ENCODE measurements around the gene DOCK2. TPM values are rescaled to one million over a fixed set of nuclear protein-coding genes. Genes with fewer than 3 reads are reported as not detected.

DOCK2 gene
- total and polyA plus RNA-seq, 2 donors (not counting 3 experiments of a cell fraction or from before 2014, with no cell fraction given) = 0.62 to 4.8 TPM

- CTCF ChIA-PET = interaction anchor here (1.5 to 3.1 kb wide), 2 partner anchors 75 to 107 kb away, joined by 3 to 12 read pairs; no protein-coding TSS in a partner anchor
- Histone ChIP-seq H3K4me1 (ENCODE audit: control insufficient read depth, extremely low read depth, insufficient read depth, low read length) (no peaks in the 10 kb centered on the region), H3K4me3 (replicated peaks in 1 of 3; ENCODE audit: insufficient read depth in 1 of 3, low read depth in 1 of 3, low read length in 3 of 3) (no peak overlapping the region), H3K9ac (replicated peaks; ENCODE audit: extremely low read depth, insufficient read depth, low read length) (no peak overlapping the region), H3K9me1 (replicated peaks; ENCODE audit: control insufficient read depth, extremely low read depth, insufficient read depth, low read length) (no peaks in the 10 kb centered on the region), H4K20me1 (replicated peaks; ENCODE audit: control insufficient read depth, extremely low read depth, insufficient read depth, low read length) (no peaks in the 10 kb centered on the region), H3K4me2 (ENCODE audit: insufficient read depth, low read length) (no peak overlapping the region), H3K36me3 (ENCODE audit: control insufficient read depth in 2 of 2, extremely low read depth in 1 of 2, insufficient read depth in 2 of 2, low read length in 2 of 2) (no peaks in the 10 kb centered on the region), H3K27me3 (ENCODE audit: control insufficient read depth in 2 of 2, insufficient read depth in 2 of 2, low read length in 2 of 2) (no peaks in the 10 kb centered on the region), H3K79me2 (ENCODE audit: control insufficient read depth, insufficient read depth, low read length) (no peaks in the 10 kb centered on the region), H3K27ac (ENCODE audit: insufficient read depth, low read depth, low read length) (no peak overlapping the region), H2AFZ (ENCODE audit: low read depth, low read length) (no peak overlapping the region), H3K9me3 (replicated peaks; ENCODE audit: control insufficient read depth, insufficient read depth, low read length) (no peaks in the 10 kb centered on the region)
- POLR2A ChIA-PET = no interaction called here
- TF ChIP-seq MYC (IDR thresholded peaks at IDR 0.05; ENCODE audit: low read depth, low read length) = no peak
- no peak for TF ChIP-seq JUN (IDR thresholded peaks at IDR 0.05; ENCODE audit: borderline replicate concordance, insufficient read depth, insufficient read length, low read depth)
- TF ChIP-seq GATA2 (IDR thresholded peaks at IDR 0.05; ENCODE audit: insufficient read depth, insufficient read length, low read depth, low read length) = no peak
- no peak for TF ChIP-seq FOS (IDR thresholded peaks at IDR 0.05; ENCODE audit: borderline replicate concordance, insufficient read depth, low read length)
- TF ChIP-seq CTCF (IDR thresholded peaks at IDR 0.05; ENCODE audit: extremely low read depth in 1 of 2, insufficient read depth in 1 of 2, low read depth in 1 of 2, low read length in 2 of 2) = no peak
- TF ChIP-seq POLR2A (IDR thresholded peaks at IDR 0.05; ENCODE audit: low read depth, low read length) = no peak
- TF ChIP-seq POLR2AphosphoS5 (IDR thresholded peaks at IDR 0.05; ENCODE audit: insufficient read depth, low read depth, low read length) = no peak
- no peak for TF ChIP-seq MAX (IDR thresholded peaks at IDR 0.05; ENCODE audit: insufficient read depth, insufficient read length)
- TF ChIP-seq EZH2 (IDR thresholded peaks at IDR 0.05; ENCODE audit: borderline replicate concordance, low read depth, low read length, severe bottlenecking) = no peak
- no TSS peak for BruUV-seq (replicated peaks)
- dilution Hi-C loops (cut with MboI; ENCODE audit: extremely low pct_ligation_motif_present, low sequenced_read_pairs) = no loop called here
- intact Hi-C loops (cut with micrococcal nuclease) = no loop called here
- DNase-seq (ENCODE audit: low read depth, low spot score) = no peak
- no peak for FAIRE-seq
Observed at GRCh38 chr5:170109059-170110031, 472.3 kb downstream of the DOCK2 start.
